Activated CD4-positive, alpha-beta memory T cell treated with anti-CD3 and anti-CD28 coated beads, Interleukin-2, amount 10 ng/mL, durations not matched to agents 7 days and 5 days (primary cell): Measurements from ENCODE around the gene TAP1. TPM values are rescaled to one million over a fixed set of nuclear protein-coding genes. Genes with fewer than 3 reads are reported as not detected.

Source experiments
- total RNA-seq, 2 experiments: library from RNA; stranded (reverse); gene quantifications; one replicate each; pipeline ENCODE4 v1.2.3, GENCODE V29; 2021

TAP1 gene
- total RNA-seq, 2 experiments from 2014 or later = 410 to 412 TPM

Other genes with a start within 250 kb of the TAP1 start
- gene HLA-DQA1, start 216.3 kb downstream of the TAP1 start, total RNA-seq = 10 to 100 TPM; 35.4 to 41.1 TPM
- gene HLA-DQB1, start 187.0 kb downstream of the TAP1 start, total RNA-seq = 10 to 100 TPM; 74.4 to 74.6 TPM
- not detected for gene HLA-DQA2, start 112.3 kb downstream of the TAP1 start, total RNA-seq
- gene HLA-DQB2, start 90.2 kb downstream of the TAP1 start, total RNA-seq = not detected
- gene HLA-DOB, start 36.7 kb downstream of the TAP1 start, total RNA-seq = 1 to 10 TPM; 1.5 to 2.2 TPM
- 100 to 1,000 TPM; 203 to 211 TPM for gene TAP2, start 15.0 kb downstream of the TAP1 start, total RNA-seq
- gene PSMB8, start 9.7 kb downstream of the TAP1 start, total RNA-seq = 100 to 1,000 TPM; 389 to 401 TPM
- 100 to 1,000 TPM; 368 to 372 TPM for gene PSMB9, start 488 bp upstream of the TAP1 start, total RNA-seq
- gene HLA-DMB, start 87.3 kb upstream of the TAP1 start, total RNA-seq = 10 to 100 TPM; 19.1 to 20.0 TPM
- gene HLA-DMA, start 99.4 kb upstream of the TAP1 start, total RNA-seq = 10 to 100 TPM; 54.0 to 54.3 TPM
- 100 to 1,000 TPM; 290 to 297 TPM for gene BRD2, start 114.9 kb upstream of the TAP1 start, total RNA-seq
- gene HLA-DOA, start 155.9 kb upstream of the TAP1 start, total RNA-seq = 1 to 10 TPM; 3.4 to 4.1 TPM
- gene HLA-DPA1, start 219.9 kb upstream of the TAP1 start, total RNA-seq = 100 to 1,000 TPM; 173 to 176 TPM
- gene HLA-DPB1, start 222.3 kb upstream of the TAP1 start, total RNA-seq = 10 to 100 TPM; 89.8 to 95.6 TPM